ENCODE results near the gene TMEM170A.

TMEM170A gene

GRCh38 chr16:75401691-75402090 is 62.8 kb downstream of the TMEM170A start:
- no peak for DNase-seq (ENCODE audit: low read depth)

GRCh38 chr16:75398333-75398732 is 66.2 kb downstream of the TMEM170A start:
- no peak for DNase-seq (ENCODE audit: low read depth)

- no peak for DNase-seq (ENCODE audit: low read depth)
These were observed 69.5 kb downstream of the TMEM170A start for GRCh38 chr16:75394941-75395340.

Data from activated T-helper 9 cell treated with anti-CD3 and anti-CD28 coated beads, Interleukin-2, amount 50 U/mL, for 16 hours (primary cell).